ENCODE data around the gene SNX9. TPM values are rescaled to one million over a fixed set of nuclear protein-coding genes. Genes with fewer than 3 reads are reported as not detected.
"Not testable (repeated sequence)": the region's sequence is repeated elsewhere in the genome, so short reads cannot be mapped to it uniquely, and the experiment has no call there.

The SNX9 gene
- total RNA-seq, 1 donor from 2014 or later: 65.0 TPM

- DNase-seq (ENCODE audit: extremely low spot score, unreplicated experiment): no peak
- Mint-ChIP-seq H3K4me3 (ENCODE audit: unreplicated experiment) (no peak overlapping the region), H3K9me3 (ENCODE audit: unreplicated experiment) (peaks cover 34% of the 10 kb centered on the region), H3K27ac (ENCODE audit: unreplicated experiment) (no peak overlapping the region), H3K4me1 (ENCODE audit: unreplicated experiment) (no peaks in the 10 kb centered on the region), H3K27me3 (ENCODE audit: unreplicated experiment) (no peaks in the 10 kb centered on the region), H3K36me3 (ENCODE audit: unreplicated experiment) (peaks cover 70% of the 10 kb centered on the region)
- peak; percentile 44 for TF ChIP-seq CTCF (IDR thresholded peaks at IDR 0.05)
Measured at GRCh38 chr6:157946865-157947532, 124.0 kb downstream of the SNX9 start.

GRCh38 chr6:157950899-157951298, 127.9 kb downstream of the SNX9 start:
- H3K27ac Mint-ChIP-seq (ENCODE audit: unreplicated experiment); DNase-seq (ENCODE audit: extremely low spot score, unreplicated experiment); H3K27me3 Mint-ChIP-seq (ENCODE audit: unreplicated experiment); H3K4me3 Mint-ChIP-seq (ENCODE audit: unreplicated experiment); H3K4me1 Mint-ChIP-seq (ENCODE audit: unreplicated experiment): not testable (repeated sequence)
- H3K36me3 Mint-ChIP-seq (ENCODE audit: unreplicated experiment): peaks cover 34% of the 10 kb centered on the region
- H3K9me3 Mint-ChIP-seq (ENCODE audit: unreplicated experiment): peaks cover 34% of the 10 kb centered on the region

GRCh38 chr6:157951828-157952227, 128.8 kb downstream of the SNX9 start:
- TF ChIP-seq CTCF (IDR thresholded peaks at IDR 0.05): no peak
- Mint-ChIP-seq H3K4me1 (ENCODE audit: unreplicated experiment) (no peaks in the 10 kb centered on the region), H3K4me3 (ENCODE audit: unreplicated experiment) (no peak overlapping the region), H3K27ac (ENCODE audit: unreplicated experiment) (no peak overlapping the region), H3K36me3 (ENCODE audit: unreplicated experiment) (peaks cover 25% of the 10 kb centered on the region), H3K9me3 (ENCODE audit: unreplicated experiment) (peaks cover 35% of the 10 kb centered on the region), H3K27me3 (ENCODE audit: unreplicated experiment) (no peaks in the 10 kb centered on the region)
- no peak for DNase-seq (ENCODE audit: extremely low spot score, unreplicated experiment)

GRCh38 chr6:157952861-157953351, 129.9 kb downstream of the SNX9 start:
- no peak for DNase-seq (ENCODE audit: extremely low spot score, unreplicated experiment)

GRCh38 chr6:157953580-157954091, 130.6 kb downstream of the SNX9 start:
- TF ChIP-seq CTCF (IDR thresholded peaks at IDR 0.05): no peak
- Mint-ChIP-seq H3K4me1 (ENCODE audit: unreplicated experiment) (no peaks in the 10 kb centered on the region), H3K4me3 (ENCODE audit: unreplicated experiment) (no peak overlapping the region), H3K36me3 (ENCODE audit: unreplicated experiment) (peaks cover 11% of the 10 kb centered on the region), H3K9me3 (ENCODE audit: unreplicated experiment) (peaks cover 29% of the 10 kb centered on the region), H3K27me3 (ENCODE audit: unreplicated experiment) (no peaks in the 10 kb centered on the region), H3K27ac (ENCODE audit: unreplicated experiment) (no peak overlapping the region)
- no peak for DNase-seq (ENCODE audit: extremely low spot score, unreplicated experiment)

More at GRCh38 chr6:157952861-157953351, 129.9 kb downstream of the SNX9 start:
- Mint-ChIP-seq H3K36me3 (ENCODE audit: unreplicated experiment) (peaks cover 14% of the 10 kb centered on the region), H3K27ac (ENCODE audit: unreplicated experiment) (no peak overlapping the region), H3K9me3 (ENCODE audit: unreplicated experiment) (peaks cover 33% of the 10 kb centered on the region), H3K4me1 (ENCODE audit: unreplicated experiment) (no peaks in the 10 kb centered on the region), H3K27me3 (ENCODE audit: unreplicated experiment) (no peaks in the 10 kb centered on the region), H3K4me3 (ENCODE audit: unreplicated experiment) (no peak overlapping the region)
- no peak for TF ChIP-seq CTCF (IDR thresholded peaks at IDR 0.05)
